Keratinocyte (primary cell): ENCODE results near the gene PLCB3. TPM values are rescaled to one million over a fixed set of nuclear protein-coding genes. Genes with fewer than 3 reads are reported as not detected.

Source experiments
- DNase-seq: peaks from one replicate; pipeline ENCODE4 v3.0.0-alpha.2; 2011; ENCODE audit warnings: low read depth, missing footprints, low spot score
- FAIRE-seq: peaks from 2 replicates; lab custom pipeline; 2011; peaks lifted over from hg19 to GRCh38; lab: Jason Lieb, UNC
- H2AFZ ChIP-seq: 2 replicates; pipeline ENCODE4 v1.6.0; 2012; ENCODE audit warnings: low read length, control low read depth, inconsistent platforms; ENCODE audit not compliant: control insufficient read depth
- H3K27ac ChIP-seq: 2 replicates; pipeline ENCODE4 v1.5.1; 2011; ENCODE audit warnings: low read length; ENCODE audit not compliant: control insufficient read depth, insufficient read depth
- H3K27me3 ChIP-seq: 3 replicates; pipeline ENCODE4 v1.6.0; 2011; ENCODE audit warnings: low read length; ENCODE audit not compliant: control insufficient read depth, insufficient read depth; ENCODE audit errors: extremely low read depth
- H3K36me3 ChIP-seq, 2 experiments: 2 replicates in 1 of 2; 3 replicates in 1 of 2; pipeline ENCODE4 v1.5.1; 2011; ENCODE audit warnings: low read length in 2 of 2, mild to moderate bottlenecking in 1 of 2; ENCODE audit not compliant: control insufficient read depth in 2 of 2, insufficient read depth in 2 of 2; ENCODE audit errors: extremely low read depth in 1 of 2
- H3K4me1 ChIP-seq: 3 replicates; pipeline ENCODE4 v1.5.1; 2011; ENCODE audit warnings: low read length; ENCODE audit not compliant: control insufficient read depth, insufficient read depth; ENCODE audit errors: extremely low read depth
- H3K4me2 ChIP-seq: 3 replicates; pipeline ENCODE4 v1.6.0; 2011; ENCODE audit warnings: low read depth, low read length; ENCODE audit not compliant: control insufficient read depth, insufficient read depth; ENCODE audit errors: extremely low read depth
- H3K4me3 ChIP-seq, 3 experiments: fragments of 200-600 bp in 1 of 3; sonication (generic) in 1 of 3; 2 replicates in 2 of 3; 3 replicates in 1 of 3; pipeline ENCODE4 v1.5.1; 2011 to 2016; ENCODE audit warnings: low read length in 3 of 3, mild to moderate bottlenecking in 3 of 3, control low read depth in 2 of 3, inconsistent platforms in 1 of 3, low read depth in 1 of 3, mixed read lengths in 1 of 3, mixed run types in 1 of 3, moderate library complexity in 1 of 3; ENCODE audit not compliant: control insufficient read depth in 2 of 3, insufficient read depth in 2 of 3; ENCODE audit errors: extremely low read depth in 1 of 3
- H3K79me2 ChIP-seq: 2 replicates; pipeline ENCODE4 v1.6.0; 2012; ENCODE audit warnings: low read length; ENCODE audit not compliant: control insufficient read depth, insufficient read depth
- H3K9ac ChIP-seq: 3 replicates; pipeline ENCODE4 v1.6.0; 2011; ENCODE audit warnings: low read length; ENCODE audit not compliant: control insufficient read depth, insufficient read depth; ENCODE audit errors: extremely low read depth
- H3K9me1 ChIP-seq: 3 replicates; pipeline ENCODE4 v1.6.0; 2011; ENCODE audit warnings: low read length; ENCODE audit not compliant: control insufficient read depth, insufficient read depth; ENCODE audit errors: extremely low read depth
- H3K9me3 ChIP-seq: 2 replicates; pipeline ENCODE4 v1.5.1; 2012; ENCODE audit warnings: low read depth, low read length; ENCODE audit not compliant: control insufficient read depth
- H4K20me1 ChIP-seq: 3 replicates; pipeline ENCODE4 v1.6.0; 2011; ENCODE audit warnings: low read length; ENCODE audit not compliant: control insufficient read depth, insufficient read depth; ENCODE audit errors: extremely low read depth
- EZH2 ChIP-seq: IDR thresholded peaks from one replicate; pipeline ENCODE4 v1.6.1; 2012; ENCODE audit warnings: inconsistent platforms, mild to moderate bottlenecking, low read length, moderate library complexity
- dilution Hi-C: fragments of 300-500 bp; cut with MboI; formaldehyde crosslinking; loops from one replicate; pipeline ENCODE4 v1.7.0; 2020; ENCODE audit warnings: low sequenced_read_pairs; ENCODE audit not compliant: extremely low pct_ligation_motif_present
- polyA plus RNA-seq, 5 experiments: library from polyadenylated mRNA; depleted of rRNA in 3 of 5; stranded (reverse) in 3 of 5; stranded (forward) in 1 of 5; unstranded in 1 of 5; fragments of >200 nt; gene quantifications; 1 replicate in 1 of 5; 2 replicates in 3 of 5; 3 replicates in 1 of 5; pipeline versions ENCODE4 v1.2.1 to v1.2.3, GENCODE V29; 2011 to 2012; ENCODE audit warnings: missing spikeins in 2 of 5, low read depth in 1 of 5, low replicate concordance in 1 of 5
- TF ChIP-seq, protein P1 (sequence below), 3 experiments: IDR thresholded peaks in 1 of 3; conservative IDR thresholded peaks in 1 of 3; optimal IDR thresholded peaks in 1 of 3; 2 replicates in 2 of 3; 3 replicates in 1 of 3; pipeline versions ENCODE3 to v1.5.1; 2011; ENCODE audit warnings: low read length in 3 of 3, mild to moderate bottlenecking in 3 of 3, moderate library complexity in 2 of 3, control low read depth in 1 of 3, inconsistent platforms in 1 of 3; ENCODE audit not compliant: insufficient read depth in 2 of 3; ENCODE audit errors: extremely low read depth in 1 of 3

Gene PLCB3
- polyA plus RNA-seq, 1 donor (not counting 4 experiments of a cell fraction or from before 2014, with no cell fraction given) = 32.5 TPM

DNA sequence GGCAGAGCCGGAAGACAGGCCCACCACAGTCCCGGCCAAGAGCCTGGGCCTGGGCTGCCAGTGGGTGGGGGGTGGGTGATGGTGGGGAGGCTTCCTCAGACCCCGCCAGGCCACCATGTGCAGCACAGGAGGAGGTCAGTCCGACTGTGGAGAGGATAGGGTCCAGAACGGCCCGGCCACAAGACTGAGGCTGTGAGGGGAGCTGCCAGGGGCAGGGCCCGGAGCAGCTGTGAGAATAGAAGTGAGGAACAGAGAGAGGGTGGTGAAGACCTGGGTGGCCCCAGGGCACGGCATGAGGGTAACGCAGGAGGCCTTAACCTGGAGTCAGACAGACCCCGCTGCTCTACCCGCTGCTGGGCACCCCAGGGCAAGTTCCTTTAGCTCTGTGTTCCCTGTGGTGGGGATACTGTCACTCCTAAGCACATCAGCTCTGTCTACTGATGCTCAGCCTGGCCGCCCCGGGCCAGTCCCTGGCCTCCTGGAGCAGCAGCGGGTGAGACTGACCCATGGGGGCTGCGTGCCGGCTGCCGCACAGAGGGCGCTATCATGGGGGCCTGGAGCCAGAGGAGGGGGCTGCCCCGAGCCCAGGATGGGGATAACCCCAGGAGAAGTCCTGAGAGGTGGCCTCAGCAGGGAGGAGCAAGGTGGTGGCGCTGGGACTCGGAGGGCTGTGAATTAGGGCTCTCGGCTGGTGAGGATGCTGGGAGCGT is 43.1 kb upstream of the PLCB3 start:
- Histone ChIP-seq H3K4me2 (no peak overlapping the region), H3K4me3 (no peak overlapping the region), H3K27me3 (no peaks in the 10 kb centered on the region), H3K79me2 (no peaks in the 10 kb centered on the region), H3K9me1 (no peaks in the 10 kb centered on the region), H3K36me3 (peaks cover 23 to 31% of the 10 kb centered on the region in 2 experiments), H4K20me1 (peaks cover 14% of the 10 kb centered on the region), H3K4me1 (no peaks in the 10 kb centered on the region), H3K27ac (no peak overlapping the region), H3K9me3 (no peaks in the 10 kb centered on the region), H2AFZ (no peak overlapping the region), H3K9ac (no peak overlapping the region)
- dilution Hi-C loops = no loop called here
- TF ChIP-seq, protein P1, sequence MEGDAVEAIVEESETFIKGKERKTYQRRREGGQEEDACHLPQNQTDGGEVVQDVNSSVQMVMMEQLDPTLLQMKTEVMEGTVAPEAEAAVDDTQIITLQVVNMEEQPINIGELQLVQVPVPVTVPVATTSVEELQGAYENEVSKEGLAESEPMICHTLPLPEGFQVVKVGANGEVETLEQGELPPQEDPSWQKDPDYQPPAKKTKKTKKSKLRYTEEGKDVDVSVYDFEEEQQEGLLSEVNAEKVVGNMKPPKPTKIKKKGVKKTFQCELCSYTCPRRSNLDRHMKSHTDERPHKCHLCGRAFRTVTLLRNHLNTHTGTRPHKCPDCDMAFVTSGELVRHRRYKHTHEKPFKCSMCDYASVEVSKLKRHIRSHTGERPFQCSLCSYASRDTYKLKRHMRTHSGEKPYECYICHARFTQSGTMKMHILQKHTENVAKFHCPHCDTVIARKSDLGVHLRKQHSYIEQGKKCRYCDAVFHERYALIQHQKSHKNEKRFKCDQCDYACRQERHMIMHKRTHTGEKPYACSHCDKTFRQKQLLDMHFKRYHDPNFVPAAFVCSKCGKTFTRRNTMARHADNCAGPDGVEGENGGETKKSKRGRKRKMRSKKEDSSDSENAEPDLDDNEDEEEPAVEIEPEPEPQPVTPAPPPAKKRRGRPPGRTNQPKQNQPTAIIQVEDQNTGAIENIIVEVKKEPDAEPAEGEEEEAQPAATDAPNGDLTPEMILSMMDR (optimal IDR thresholded peaks at IDR 0.05 in 1 of 3, IDR thresholded peaks at IDR 0.05 in 1 of 3, conservative IDR thresholded peaks at IDR 0.05 in 1 of 3; ENCODE audit: extremely low read depth in 1 of 3, insufficient read depth in 2 of 3, low read length in 3 of 3) = no peak
- no peak for TF ChIP-seq EZH2
- DNase-seq (no peak), FAIRE-seq (no peak)

DNA sequence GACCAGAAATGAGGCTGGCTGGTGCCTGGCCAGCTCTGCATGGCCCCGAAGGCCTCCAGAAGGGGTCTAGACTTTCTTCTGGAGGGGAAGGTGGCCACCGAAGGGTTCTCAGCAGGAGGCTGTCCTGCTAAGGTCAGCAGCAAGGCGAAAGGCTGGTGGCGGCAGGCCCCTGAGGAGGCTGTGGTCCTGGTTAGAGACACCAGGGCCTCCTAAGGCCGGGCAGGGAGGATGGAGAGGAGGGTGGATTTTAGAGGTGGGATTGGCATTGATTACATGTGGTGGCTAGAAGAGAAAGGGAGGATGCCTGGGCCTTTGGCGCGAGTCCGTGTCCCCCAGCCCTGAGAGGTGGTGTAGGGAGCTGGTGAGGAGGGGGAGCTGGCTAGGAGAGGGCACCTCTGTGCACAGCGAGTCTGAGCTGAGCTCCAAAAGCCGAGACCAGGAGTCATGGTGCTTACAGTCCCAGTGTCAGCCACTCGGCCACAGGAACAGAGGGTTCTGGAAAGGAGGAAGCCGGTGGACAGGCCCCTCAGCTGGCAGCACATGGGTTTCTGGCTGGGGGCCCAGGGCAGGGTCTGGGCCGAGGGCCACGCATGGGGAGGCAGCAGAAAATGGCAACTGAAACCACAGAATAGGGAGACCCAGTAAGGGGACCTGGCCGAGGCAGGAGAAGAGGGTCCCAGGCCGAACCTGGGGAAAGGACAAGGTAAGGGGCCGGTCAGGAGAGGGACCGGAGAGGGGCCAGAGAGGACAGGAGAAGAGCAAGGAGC is 42.4 kb upstream of the PLCB3 start:
- Histone ChIP-seq H3K9me3 (no peaks in the 10 kb centered on the region), H3K27me3 (no peaks in the 10 kb centered on the region), H3K79me2 (no peaks in the 10 kb centered on the region), H3K9me1 (no peaks in the 10 kb centered on the region), H2AFZ (no peak overlapping the region), H3K4me1 (no peaks in the 10 kb centered on the region), H3K36me3 (peaks cover 16 to 24% of the 10 kb centered on the region in 2 experiments), H3K27ac (no peak overlapping the region), H4K20me1 (peaks cover 8% of the 10 kb centered on the region), H3K4me2 (no peak overlapping the region), H3K4me3 (no peak overlapping the region), H3K9ac (no peak overlapping the region)
- no peak for DNase-seq
- no peak for FAIRE-seq
- dilution Hi-C loops = no loop called here
- no peak for TF ChIP-seq EZH2
- TF ChIP-seq, protein P1 (optimal IDR thresholded peaks at IDR 0.05 in 1 of 3, IDR thresholded peaks at IDR 0.05 in 1 of 3, conservative IDR thresholded peaks at IDR 0.05 in 1 of 3; ENCODE audit: extremely low read depth in 1 of 3, insufficient read depth in 2 of 3, low read length in 3 of 3) = no peak
